Measurements from ENCODE around the gene CD82. TPM values are rescaled to one million over a fixed set of nuclear protein-coding genes. Genes with fewer than 3 reads are reported as not detected.

The CD82 gene
- total RNA-seq, 1 donor: 2.6 TPM

GRCh38 chr11:44570411-44571155 is 5.1 kb downstream of the CD82 start:
- no peak for DNase-seq (ENCODE audit: low read depth)
- H3K4me3 ChIP-seq (ENCODE audit: low read depth, low read length): no peak overlapping the region
- TF ChIP-seq, protein P1, sequence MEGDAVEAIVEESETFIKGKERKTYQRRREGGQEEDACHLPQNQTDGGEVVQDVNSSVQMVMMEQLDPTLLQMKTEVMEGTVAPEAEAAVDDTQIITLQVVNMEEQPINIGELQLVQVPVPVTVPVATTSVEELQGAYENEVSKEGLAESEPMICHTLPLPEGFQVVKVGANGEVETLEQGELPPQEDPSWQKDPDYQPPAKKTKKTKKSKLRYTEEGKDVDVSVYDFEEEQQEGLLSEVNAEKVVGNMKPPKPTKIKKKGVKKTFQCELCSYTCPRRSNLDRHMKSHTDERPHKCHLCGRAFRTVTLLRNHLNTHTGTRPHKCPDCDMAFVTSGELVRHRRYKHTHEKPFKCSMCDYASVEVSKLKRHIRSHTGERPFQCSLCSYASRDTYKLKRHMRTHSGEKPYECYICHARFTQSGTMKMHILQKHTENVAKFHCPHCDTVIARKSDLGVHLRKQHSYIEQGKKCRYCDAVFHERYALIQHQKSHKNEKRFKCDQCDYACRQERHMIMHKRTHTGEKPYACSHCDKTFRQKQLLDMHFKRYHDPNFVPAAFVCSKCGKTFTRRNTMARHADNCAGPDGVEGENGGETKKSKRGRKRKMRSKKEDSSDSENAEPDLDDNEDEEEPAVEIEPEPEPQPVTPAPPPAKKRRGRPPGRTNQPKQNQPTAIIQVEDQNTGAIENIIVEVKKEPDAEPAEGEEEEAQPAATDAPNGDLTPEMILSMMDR (IDR thresholded peaks at IDR 0.05; ENCODE audit: insufficient read depth, low read length): no peak

DNA sequence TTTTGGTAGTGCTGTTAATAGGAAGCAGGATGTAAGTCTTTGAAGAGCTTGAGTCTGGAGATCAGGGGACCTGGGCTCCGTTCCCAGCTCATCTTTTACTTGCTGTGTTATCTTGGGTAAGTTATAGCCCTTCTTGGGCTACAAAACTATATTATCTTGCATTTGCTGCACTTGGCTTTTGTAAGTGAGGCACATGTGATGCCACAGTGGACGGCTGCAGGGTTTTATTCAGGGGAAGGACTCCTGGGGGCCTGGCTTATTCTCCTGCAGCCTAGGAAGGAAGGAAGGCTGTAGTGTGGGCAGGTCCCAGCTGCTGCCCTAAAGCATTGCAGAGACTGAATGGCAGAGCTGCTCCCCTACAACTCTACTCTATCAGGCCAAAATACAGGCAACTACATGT is 6.4 kb downstream of the CD82 start:
- no peak for DNase-seq (ENCODE audit: low read depth)
- TF ChIP-seq, protein P1 (IDR thresholded peaks at IDR 0.05; ENCODE audit: insufficient read depth, low read length): no peak
- H3K4me3 ChIP-seq (ENCODE audit: low read depth, low read length): no peak overlapping the region

GRCh38 chr11:44572436-44572835 is 7.0 kb downstream of the CD82 start:
- no peak overlapping the region for H3K4me3 ChIP-seq (ENCODE audit: low read depth, low read length)
- no peak for DNase-seq (ENCODE audit: low read depth)
- TF ChIP-seq, protein P1 (IDR thresholded peaks at IDR 0.05; ENCODE audit: insufficient read depth, low read length): no peak

GRCh38 chr11:44572884-44573283 is 7.4 kb downstream of the CD82 start:
- DNase-seq (ENCODE audit: low read depth): no peak
- TF ChIP-seq, protein P1 (IDR thresholded peaks at IDR 0.05; ENCODE audit: insufficient read depth, low read length): no peak
- H3K4me3 ChIP-seq (ENCODE audit: low read depth, low read length): no peak overlapping the region

GRCh38 chr11:44573333-44573732 is 7.9 kb downstream of the CD82 start:
- TF ChIP-seq, protein P1 (IDR thresholded peaks at IDR 0.05; ENCODE audit: insufficient read depth, low read length): no peak
- DNase-seq (ENCODE audit: low read depth): no peak
- no peak overlapping the region for H3K4me3 ChIP-seq (ENCODE audit: low read depth, low read length)

- TF ChIP-seq, protein P1 (IDR thresholded peaks at IDR 0.05; ENCODE audit: insufficient read depth, low read length): no peak
- no peak overlapping the region for H3K4me3 ChIP-seq (ENCODE audit: low read depth, low read length)
Observed at GRCh38 chr11:44574610-44575287, 9.3 kb downstream of the CD82 start.

More at GRCh38 chr11:44574610-44575287, 9.3 kb downstream of the CD82 start:
- peak; percentile 83 for DNase-seq (ENCODE audit: low read depth)
